ENCODE results near the gene RHOB. TPM values are rescaled to one million over a fixed set of nuclear protein-coding genes. Genes with fewer than 3 reads are reported as not detected.

The RHOB gene
- total RNA-seq, 1 donor from 2014 or later, result 204 TPM

DNA sequence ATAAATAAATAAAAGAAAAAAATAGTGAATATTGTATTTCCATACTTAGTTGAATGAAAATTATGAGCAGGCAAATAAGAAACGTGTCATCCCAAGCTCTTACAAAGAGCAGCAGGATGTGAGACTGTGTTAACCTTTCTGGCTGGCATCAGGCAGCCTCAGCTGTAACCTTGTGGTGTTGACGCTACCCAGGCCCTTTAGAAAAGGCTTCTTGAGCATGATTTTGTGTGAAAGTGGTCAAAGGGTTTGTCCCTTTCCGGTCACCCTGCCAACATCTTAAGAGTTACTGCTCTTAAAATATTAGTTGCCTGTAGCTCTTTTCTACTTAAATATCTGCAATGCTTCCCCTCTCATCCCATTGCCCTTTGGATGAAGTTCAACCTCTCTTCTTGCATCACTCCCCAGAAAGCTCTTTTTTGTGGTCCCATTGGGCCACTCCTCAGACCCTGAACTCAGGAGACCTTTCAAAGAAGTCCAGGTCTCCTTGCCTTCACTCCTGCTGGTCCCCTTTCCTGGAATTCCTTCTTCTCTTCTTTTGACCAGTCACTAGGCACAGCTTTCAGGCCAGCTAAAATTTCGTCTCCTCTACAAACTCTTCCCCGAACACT lies 35.0 kb downstream of the RHOB start:
- Histone ChIP-seq H3K36me3 (ENCODE audit: control insufficient read depth, insufficient read depth, low read length) (no peaks in the 10 kb centered on the region), H3K4me3 (ENCODE audit: low read depth, low read length) (no peak overlapping the region), H3K27me3 (ENCODE audit: control insufficient read depth, insufficient read depth, low read length) (no peaks in the 10 kb centered on the region)
- no peak for DNase-seq (ENCODE audit: low read depth)
- no peak for TF ChIP-seq CTCF (IDR thresholded peaks at IDR 0.05; ENCODE audit: insufficient read depth, low read length, poor library complexity, severe bottlenecking)

GRCh38 chr2:20482725-20483124 lies 35.9 kb downstream of the RHOB start:
- TF ChIP-seq CTCF (IDR thresholded peaks at IDR 0.05; ENCODE audit: insufficient read depth, low read length, poor library complexity, severe bottlenecking), result no peak
- Histone ChIP-seq H3K36me3 (ENCODE audit: control insufficient read depth, insufficient read depth, low read length) (no peaks in the 10 kb centered on the region), H3K27me3 (ENCODE audit: control insufficient read depth, insufficient read depth, low read length) (no peaks in the 10 kb centered on the region), H3K4me3 (ENCODE audit: low read depth, low read length) (no peak overlapping the region)
- DNase-seq (ENCODE audit: low read depth), result no peak

GRCh38 chr2:20483194-20483895 lies 36.5 kb downstream of the RHOB start:
- DNase-seq (ENCODE audit: low read depth), result no peak
- no peaks in the 10 kb centered on the region for H3K27me3 ChIP-seq (ENCODE audit: control insufficient read depth, insufficient read depth, low read length)
- H3K4me3 ChIP-seq (ENCODE audit: low read depth, low read length), result no peak overlapping the region
- no peak for TF ChIP-seq CTCF (IDR thresholded peaks at IDR 0.05; ENCODE audit: insufficient read depth, low read length, poor library complexity, severe bottlenecking)
- no peaks in the 10 kb centered on the region for H3K36me3 ChIP-seq (ENCODE audit: control insufficient read depth, insufficient read depth, low read length)

DNA sequence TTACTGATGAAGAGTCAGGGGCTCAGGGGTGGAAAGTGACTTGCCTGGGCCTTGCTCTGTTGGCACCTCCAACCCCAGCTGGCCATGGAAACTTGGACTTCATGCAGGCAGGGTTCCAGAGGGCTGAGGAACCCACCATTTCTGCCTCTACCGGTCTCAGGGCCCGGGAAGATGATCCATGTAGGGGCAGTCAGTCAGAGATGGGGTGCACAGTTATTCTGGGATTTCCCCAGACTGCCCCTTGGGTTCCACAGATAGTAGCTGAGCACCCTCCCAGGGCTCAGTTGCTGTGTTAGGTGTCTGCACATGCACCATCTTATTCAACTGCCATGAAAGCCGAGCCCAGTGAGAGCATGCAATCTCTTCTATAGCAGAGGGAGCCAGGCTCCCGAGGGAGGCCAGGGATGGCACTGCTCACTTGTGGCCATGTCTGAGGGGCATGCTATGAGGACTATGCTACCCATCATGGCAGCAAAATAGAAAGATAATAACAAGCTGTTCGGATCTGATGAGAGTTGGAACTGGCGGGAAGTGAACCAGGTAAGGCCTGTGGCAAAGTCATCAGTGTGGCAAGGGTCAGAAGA lies 37.3 kb downstream of the RHOB start:
- no peak for TF ChIP-seq CTCF (IDR thresholded peaks at IDR 0.05; ENCODE audit: insufficient read depth, low read length, poor library complexity, severe bottlenecking)
- no peaks in the 10 kb centered on the region for H3K36me3 ChIP-seq (ENCODE audit: control insufficient read depth, insufficient read depth, low read length)
- H3K4me3 ChIP-seq (ENCODE audit: low read depth, low read length), result no peak overlapping the region
- H3K27me3 ChIP-seq (ENCODE audit: control insufficient read depth, insufficient read depth, low read length), result no peaks in the 10 kb centered on the region
- no peak for DNase-seq (ENCODE audit: low read depth)

- no peak for DNase-seq (ENCODE audit: low read depth)
- H3K27me3 ChIP-seq (ENCODE audit: control insufficient read depth, insufficient read depth, low read length), result no peaks in the 10 kb centered on the region
- TF ChIP-seq CTCF (IDR thresholded peaks at IDR 0.05; ENCODE audit: insufficient read depth, low read length, poor library complexity, severe bottlenecking), result no peak
- no peak overlapping the region for H3K4me3 ChIP-seq (ENCODE audit: low read depth, low read length)
- H3K36me3 ChIP-seq (ENCODE audit: control insufficient read depth, insufficient read depth, low read length), result no peaks in the 10 kb centered on the region
Measured at GRCh38 chr2:20484810-20485611, 38.1 kb downstream of the RHOB start.
